Lower lobe of right lung (tissue), 2 donors: ENCODE results near the gene IFITM10. TPM values are rescaled to one million over a fixed set of nuclear protein-coding genes. Genes with fewer than 3 reads are reported as not detected.
A peak's percentile ranks its signal among the peaks of the same experiment; 100 is the strongest.

Experiments
- ATAC-seq, 2 donors: fragments of 200-7000 bp; cut with Tn5 transposase; one replicate each; pipeline ENCODE4 v1.9.1; 2020 to 2022; ENCODE audit warnings: mild to moderate bottlenecking in 2 of 2, moderate library complexity in 2 of 2
- DNase-seq: peaks from one replicate; pipeline ENCODE4 v3.0.0-alpha.2; 2020
- H3K27ac ChIP-seq: fragments of 200-600 bp; one replicate; pipeline ENCODE4 v1.8.0; 2022
- H3K27me3 ChIP-seq: fragments of 200-600 bp; one replicate; pipeline ENCODE4 v1.8.0; 2022; ENCODE audit warnings: low read depth
- H3K36me3 ChIP-seq: fragments of 200-600 bp; one replicate; pipeline ENCODE4 v1.8.0; 2022; ENCODE audit warnings: mild to moderate bottlenecking
- H3K4me1 ChIP-seq: fragments of 200-600 bp; one replicate; pipeline ENCODE4 v1.8.0; 2022
- H3K4me3 ChIP-seq: fragments of 200-600 bp; one replicate; pipeline ENCODE4 v1.8.0; 2022; ENCODE audit warnings: mild to moderate bottlenecking
- H3K9me3 ChIP-seq: fragments of 200-600 bp; one replicate; pipeline ENCODE4 v1.8.0; 2022
- CTCF ChIP-seq: fragments of 200-600 bp; IDR thresholded peaks from one replicate; pipeline ENCODE4 v1.8.0; 2022; ENCODE audit warnings: antibody characterized with exemption, mild to moderate bottlenecking
- intact Hi-C: fragments of 100-400 bp; cut with DNase I; formaldehyde crosslinking; loops from one replicate; pipeline ENCODE4 v1.11.0; 2022
- total RNA-seq: library from RNA; stranded (reverse); fragmentation: NEBNext Ultra II Directional; extraction: Animal tissue kit (Norgen Biotek cat#: 25700); gene quantifications from one replicate; pipeline ENCODE4 v1.2.1, GENCODE V29; 2021
- donor health status: DM: no; HTN: yes; CAD: no; lungs with severe emphysema.

IFITM10 gene
- total RNA-seq, 1 donor from 2014 or later, result 9.2 TPM

- no peak for DNase-seq
Observed at GRCh38 chr11:1714908-1715885, 35.2 kb downstream of the IFITM10 start.

GRCh38 chr11:1708716-1709115 is 41.7 kb downstream of the IFITM10 start:
- TF ChIP-seq CTCF, result no peak
- H3K4me1 ChIP-seq, result no peaks in the 10 kb centered on the region
- no peak overlapping the region for H3K27ac ChIP-seq
- no peaks in the 10 kb centered on the region for H3K9me3 ChIP-seq
- DNase-seq (no peak), ATAC-seq (no peak)
- no peaks in the 10 kb centered on the region for H3K36me3 ChIP-seq
- H3K4me3 ChIP-seq, result no peak overlapping the region
- intact Hi-C loops, result no loop called here
- H3K27me3 ChIP-seq, result peaks cover 7% of the 10 kb centered on the region

More at GRCh38 chr11:1714908-1715885, 35.2 kb downstream of the IFITM10 start:
- no peak overlapping the region for H3K27ac ChIP-seq
- peaks cover 19% of the 10 kb centered on the region for H3K27me3 ChIP-seq
- intact Hi-C loops, result no loop called here
- no peak for TF ChIP-seq CTCF
- H3K36me3 ChIP-seq, result no peaks in the 10 kb centered on the region
- no peaks in the 10 kb centered on the region for H3K4me1 ChIP-seq
- no peaks in the 10 kb centered on the region for H3K9me3 ChIP-seq
- no peak overlapping the region for H3K4me3 ChIP-seq
- ATAC-seq, result no peak

GRCh38 chr11:1707751-1708150 is 42.6 kb downstream of the IFITM10 start:
- intact Hi-C loops, result no loop called here
- no peak for TF ChIP-seq CTCF
- DNase-seq (no peak), ATAC-seq (no peak)
- Histone ChIP-seq H3K4me3 (no peak overlapping the region), H3K36me3 (no peaks in the 10 kb centered on the region), H3K27ac (no peak overlapping the region), H3K4me1 (no peaks in the 10 kb centered on the region), H3K27me3 (peaks cover 7% of the 10 kb centered on the region), H3K9me3 (no peaks in the 10 kb centered on the region)

GRCh38 chr11:1706634-1707400 is 43.6 kb downstream of the IFITM10 start:
- Histone ChIP-seq H3K36me3 (no peaks in the 10 kb centered on the region), H3K4me1 (no peaks in the 10 kb centered on the region), H3K27me3 (peaks cover 7% of the 10 kb centered on the region), H3K9me3 (no peaks in the 10 kb centered on the region), H3K27ac (no peak overlapping the region), H3K4me3 (no peak overlapping the region)
- DNase-seq, result no peak
- intact Hi-C loops, result no loop called here
- ATAC-seq, result peak in 1 of 2 donors; percentile 48
- TF ChIP-seq CTCF, result peak; percentile 26

GRCh38 chr11:1705126-1706052 is 45.0 kb downstream of the IFITM10 start:
- Histone ChIP-seq H3K4me1 (no peaks in the 10 kb centered on the region), H3K27ac (no peak overlapping the region), H3K27me3 (peaks cover 3% of the 10 kb centered on the region), H3K36me3 (no peaks in the 10 kb centered on the region), H3K4me3 (no peak overlapping the region), H3K9me3 (no peaks in the 10 kb centered on the region)
- no peak for TF ChIP-seq CTCF
- ATAC-seq, result no peak
- intact Hi-C loops, result no loop called here
- DNase-seq, result no peak
